Measurements from ENCODE around the gene COBLL1.
"Not testable (repeated sequence)": the region's sequence is repeated elsewhere in the genome, so short reads cannot be mapped to it uniquely, and the experiment has no call there.

The COBLL1 gene

DNA sequence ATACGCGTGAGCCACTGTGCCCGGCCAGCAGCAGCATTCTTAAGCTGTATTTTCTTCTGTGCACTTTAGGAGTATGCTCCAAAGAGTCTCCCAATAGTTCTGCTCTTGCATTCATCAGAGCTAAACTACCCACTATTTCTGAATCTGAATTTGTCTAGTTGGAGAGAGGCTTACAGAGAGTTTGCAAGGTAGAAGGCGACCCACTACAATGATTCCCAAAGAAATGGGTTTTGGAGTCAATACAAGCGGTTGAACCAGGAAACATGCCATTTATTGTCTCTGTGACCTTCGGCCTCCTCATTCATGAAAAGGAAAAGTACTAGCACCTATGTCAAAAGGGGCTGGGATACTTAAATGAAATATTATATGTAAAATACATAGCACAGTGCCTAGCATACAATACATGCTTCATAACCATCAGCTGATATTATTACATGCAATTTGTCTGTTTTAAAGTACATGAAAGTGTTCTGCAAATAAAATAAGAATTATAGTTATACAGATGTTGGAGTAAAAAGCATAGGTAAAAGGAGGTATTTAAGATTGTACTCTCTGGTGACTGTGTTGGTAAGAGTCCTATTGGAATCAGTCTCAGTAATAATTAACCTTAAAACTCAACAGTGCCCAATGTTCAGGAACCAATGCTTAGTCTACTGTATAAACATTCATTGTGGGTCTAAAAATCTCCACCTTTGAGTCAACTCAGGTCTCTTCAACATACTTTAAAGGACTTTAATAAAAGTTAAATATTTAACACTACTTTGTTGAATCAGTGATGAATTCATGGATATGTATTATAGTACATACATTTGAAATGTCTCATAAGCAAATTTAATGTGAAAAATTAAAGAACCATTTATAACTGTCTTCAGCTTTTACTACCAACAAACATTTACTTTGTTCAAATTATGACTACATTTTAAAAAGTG lies 130.5 kb downstream of the COBLL1 start:
- DNase-seq (ENCODE audit: low spot score) = no peak

- DNase-seq (ENCODE audit: low spot score) = not testable (repeated sequence)
These were observed 131.3 kb downstream of the COBLL1 start for GRCh38 chr2:164710252-164710836.

- no peak for DNase-seq (ENCODE audit: low spot score)
These were observed 135.1 kb downstream of the COBLL1 start for GRCh38 chr2:164706522-164706921.

DNA sequence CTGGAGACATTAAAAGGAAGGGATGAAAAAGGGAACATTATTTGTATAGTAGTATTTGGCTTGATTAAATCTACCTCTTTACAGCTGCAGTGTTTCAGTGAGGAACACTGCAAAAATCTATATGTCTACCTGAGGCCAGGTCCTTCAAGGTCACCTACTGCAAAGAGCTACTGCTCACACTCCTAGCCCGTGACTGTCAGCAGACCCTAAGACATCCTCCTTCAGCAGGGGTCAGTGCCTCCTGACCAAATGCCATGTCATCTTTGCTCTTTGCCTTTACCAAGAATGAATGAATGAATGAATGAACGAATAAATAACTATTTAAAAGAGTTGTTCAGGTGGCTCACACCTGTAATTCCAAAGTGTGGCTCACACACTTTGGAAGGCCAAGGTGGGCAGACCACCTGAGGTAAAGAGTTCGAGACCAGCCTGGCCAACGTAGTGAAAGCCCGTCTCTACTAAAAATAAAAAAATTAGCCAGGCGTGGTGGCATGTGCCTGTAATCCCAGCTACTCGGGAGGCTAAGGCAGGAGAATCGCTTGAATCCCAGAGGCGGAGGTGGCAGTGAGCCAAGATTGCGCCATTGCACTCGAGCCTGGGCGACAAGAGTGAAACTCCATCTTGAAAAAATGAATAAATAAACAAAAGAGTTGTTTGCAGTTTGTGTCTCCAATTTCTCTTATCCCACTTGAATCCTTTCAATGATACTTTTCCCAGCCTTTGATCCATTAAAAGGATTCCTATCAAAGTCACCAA lies 136.0 kb downstream of the COBLL1 start:
- DNase-seq (ENCODE audit: low spot score) = no peak

- DNase-seq (ENCODE audit: low spot score) = no peak
These were observed 137.5 kb downstream of the COBLL1 start for GRCh38 chr2:164703915-164704706.

DNA sequence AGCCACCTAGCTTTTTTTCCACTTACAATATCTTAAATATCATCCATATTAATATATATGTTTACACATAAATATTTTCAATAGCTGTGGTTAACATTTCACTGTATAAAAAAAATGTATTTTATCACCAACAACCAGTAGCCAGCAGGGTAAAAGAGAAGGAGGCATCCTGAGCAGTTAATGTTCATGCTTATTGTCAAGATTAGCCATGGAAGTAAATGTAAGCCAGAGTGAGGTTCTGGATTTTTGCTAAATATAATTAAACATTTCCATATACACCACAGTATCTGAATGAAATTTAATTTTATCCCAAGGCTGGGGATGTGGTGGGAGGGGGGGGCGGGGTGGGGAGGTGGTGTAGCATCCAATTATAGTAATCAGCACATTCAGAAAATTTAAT lies 140.1 kb downstream of the COBLL1 start:
- DNase-seq (ENCODE audit: low spot score) = no peak

GRCh38 chr2:164700390-164700789 lies 141.2 kb downstream of the COBLL1 start:
- DNase-seq (ENCODE audit: low spot score) = no peak

DNA sequence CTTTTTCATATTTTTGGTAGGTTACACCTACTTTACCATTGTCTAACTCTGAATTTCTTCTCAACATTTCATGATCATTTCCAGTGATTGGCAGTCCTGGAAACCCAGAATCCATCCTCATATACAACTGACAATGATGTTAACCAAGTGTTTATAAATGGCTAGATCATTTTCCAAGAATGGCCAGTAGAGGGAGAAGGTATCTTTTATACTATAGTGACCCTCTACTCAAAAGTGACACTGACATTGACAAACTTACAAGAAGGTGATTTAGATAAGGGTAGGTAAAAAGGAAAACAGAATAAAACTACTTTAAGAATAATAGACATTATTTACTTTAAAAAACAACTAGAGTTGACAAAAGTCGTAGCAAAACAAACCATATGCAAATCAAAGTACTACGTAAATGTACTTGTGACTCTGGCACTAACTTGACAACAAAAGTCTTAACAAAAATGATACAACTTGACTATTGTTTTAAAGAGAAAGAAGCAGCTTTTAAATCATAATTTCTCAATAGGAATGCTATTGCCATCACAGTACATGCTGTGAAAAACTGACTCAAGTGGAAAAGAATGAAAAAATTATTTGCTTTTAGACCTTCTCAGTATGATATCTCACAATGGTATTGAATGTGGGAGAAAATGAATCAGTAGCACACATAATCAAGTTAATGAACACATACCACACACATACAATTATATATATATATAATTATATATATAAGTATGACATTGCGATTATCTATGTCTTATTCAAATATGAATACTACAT lies 143.7 kb downstream of the COBLL1 start:
- no peak for DNase-seq (ENCODE audit: low spot score)

DNA sequence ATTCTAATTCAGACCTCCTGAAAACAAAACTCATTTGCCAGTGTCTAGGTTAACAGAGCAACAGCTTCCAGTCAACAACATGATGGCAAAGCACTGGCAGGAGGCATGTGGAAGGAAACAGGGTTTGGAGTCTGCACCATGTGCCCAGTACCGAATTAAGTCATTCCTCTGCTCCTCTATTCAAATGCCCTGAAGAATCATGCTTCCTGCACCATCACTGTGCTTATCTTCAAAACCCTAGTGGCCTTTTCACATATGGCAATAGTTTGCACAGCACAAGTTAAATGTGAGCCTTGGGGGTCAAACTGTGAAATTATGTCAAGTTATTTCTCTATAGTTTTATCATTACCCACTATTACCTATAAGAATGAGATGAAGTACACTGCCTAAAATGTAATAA lies 145.0 kb downstream of the COBLL1 start:
- DNase-seq (ENCODE audit: low spot score) = no peak

GRCh38 chr2:164694275-164694695 lies 147.3 kb downstream of the COBLL1 start:
- no peak for DNase-seq (ENCODE audit: low spot score)

GRCh38 chr2:164693834-164694233 lies 147.8 kb downstream of the COBLL1 start:
- DNase-seq (ENCODE audit: low spot score) = no peak

DNA sequence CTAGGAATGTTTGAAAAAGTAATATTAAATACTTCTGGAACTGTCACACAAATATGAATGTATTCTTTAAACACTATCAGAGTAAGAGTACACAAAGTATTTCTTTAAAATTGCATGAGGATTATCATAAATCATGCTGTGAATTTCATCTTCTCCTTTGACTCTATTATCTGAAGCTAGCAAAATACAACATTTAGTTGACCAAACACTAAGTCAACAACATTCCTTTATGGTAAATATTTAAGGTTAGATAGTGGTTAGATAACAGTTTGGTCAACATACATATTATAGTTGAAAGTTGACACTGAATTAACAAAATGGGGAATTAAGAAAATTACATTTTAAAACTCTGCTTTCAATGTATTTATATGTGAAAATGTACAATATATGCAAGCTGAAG lies 148.2 kb downstream of the COBLL1 start:
- no peak for DNase-seq (ENCODE audit: low spot score)

- no peak for DNase-seq (ENCODE audit: low spot score)
These were observed 148.7 kb downstream of the COBLL1 start for GRCh38 chr2:164692958-164693357.

- no peak for DNase-seq (ENCODE audit: low spot score)
These were observed 149.5 kb downstream of the COBLL1 start for GRCh38 chr2:164692114-164692513.

DNA sequence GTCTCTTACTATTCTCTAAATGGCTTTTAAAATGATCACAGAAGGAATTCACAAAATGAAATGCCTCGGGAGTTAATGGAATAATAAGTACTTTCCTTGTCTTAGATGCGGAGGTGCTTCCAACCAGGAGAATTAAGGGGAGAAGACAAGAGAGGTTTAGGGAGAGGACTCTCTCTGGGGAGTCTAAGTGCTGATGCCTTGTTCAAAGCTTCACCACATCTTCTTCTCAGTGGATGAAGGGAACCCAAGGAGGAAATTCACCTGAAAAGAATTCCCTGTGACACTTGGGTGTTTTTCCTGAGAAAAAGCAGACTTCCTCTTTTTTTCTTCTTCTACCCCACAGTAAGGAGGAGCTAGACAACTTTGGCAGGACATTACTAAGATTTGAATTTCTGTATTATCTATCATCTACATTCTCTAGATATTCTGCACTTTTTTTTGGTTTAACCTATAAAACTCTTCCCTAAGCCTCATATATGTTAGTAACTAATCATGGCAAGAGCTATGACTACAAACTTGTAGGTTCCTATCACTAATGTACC lies 150.2 kb downstream of the COBLL1 start:
- DNase-seq (ENCODE audit: low spot score) = no peak

DNA sequence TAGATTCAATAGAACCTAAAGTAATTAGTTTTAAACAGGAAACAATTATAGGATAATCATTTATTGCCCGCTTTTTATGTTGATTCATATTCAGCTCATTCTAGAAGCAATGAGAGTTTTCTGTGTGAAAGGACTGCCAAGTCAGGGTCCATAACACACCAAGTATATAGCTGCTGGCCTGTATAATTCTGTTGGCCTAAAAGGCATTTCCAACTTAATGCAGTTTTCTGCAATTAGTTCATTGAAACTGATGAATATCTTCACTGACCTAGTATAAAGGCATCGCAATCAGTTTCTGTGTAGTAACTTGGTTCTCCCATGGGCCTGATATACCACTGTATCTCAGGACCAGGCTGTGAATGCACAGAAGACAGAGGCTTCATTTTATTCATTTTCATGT lies 151.3 kb downstream of the COBLL1 start:
- no peak for DNase-seq (ENCODE audit: low spot score)

DNA sequence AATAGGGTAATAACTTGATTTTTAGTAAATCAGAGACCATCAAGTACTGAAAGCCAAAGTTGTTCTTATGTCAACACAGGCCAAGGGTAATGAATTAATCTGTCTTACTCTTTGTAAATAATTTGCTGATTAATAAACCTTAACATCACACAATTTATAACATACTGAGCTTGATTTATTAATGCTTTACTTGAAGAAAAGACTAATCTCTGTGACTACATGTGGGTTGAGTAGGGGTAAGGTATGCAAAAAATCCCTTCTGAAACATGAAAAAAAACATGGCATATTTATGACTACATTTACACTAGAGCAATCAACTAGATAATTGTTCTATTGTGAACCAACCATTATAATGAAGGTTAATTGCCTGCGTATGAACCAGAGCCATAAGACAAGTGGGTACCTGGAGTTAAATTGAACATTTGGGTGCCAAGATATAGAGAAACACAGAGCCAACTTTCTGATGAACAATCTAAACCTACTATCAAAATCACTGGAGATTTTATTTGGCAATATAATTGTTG lies 152.7 kb downstream of the COBLL1 start:
- DNase-seq (ENCODE audit: low spot score) = no peak

DNA sequence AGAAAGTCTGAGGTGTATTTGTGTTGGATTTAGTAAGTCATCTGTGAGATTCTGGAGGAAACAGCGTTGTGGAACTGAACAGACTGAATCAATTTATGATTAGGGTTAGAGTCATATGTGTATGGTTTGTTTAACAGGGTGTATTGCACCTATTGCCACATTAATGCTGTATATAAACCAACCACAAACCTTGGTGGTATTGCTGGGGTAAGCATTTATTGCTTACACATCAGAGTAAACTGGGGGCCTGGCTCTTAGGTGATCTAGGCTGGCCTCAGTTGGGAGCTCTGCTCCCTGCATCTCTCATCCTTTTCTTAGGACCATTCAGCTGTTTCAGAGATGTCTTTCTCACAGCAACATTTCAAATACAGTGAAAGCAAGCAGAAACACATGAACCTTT lies 160.6 kb downstream of the COBLL1 start:
- no peak for DNase-seq (ENCODE audit: low spot score)

DNA sequence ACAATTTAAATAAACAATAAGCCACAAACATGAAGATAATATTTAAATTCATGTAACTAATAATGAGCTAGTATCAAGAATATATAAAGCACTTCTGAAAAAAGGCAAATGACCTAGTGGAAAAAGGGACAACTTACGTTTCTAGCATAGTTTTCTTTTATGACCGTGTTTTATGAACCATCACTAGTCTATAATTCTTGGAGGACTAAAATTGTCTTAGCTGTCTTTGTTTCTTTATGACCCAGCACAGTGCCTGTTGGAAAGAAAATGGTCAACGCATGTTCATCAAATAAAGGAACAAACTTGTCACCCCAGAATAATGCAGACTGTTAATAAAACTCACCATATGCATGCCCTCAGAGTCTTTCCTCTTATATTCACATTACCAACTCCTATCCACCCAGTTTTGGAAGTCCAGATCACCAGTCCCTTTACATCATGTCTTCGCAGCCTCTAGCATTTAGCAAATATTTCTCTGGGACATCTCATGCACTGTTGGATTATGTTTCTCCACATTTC lies 162.9 kb downstream of the COBLL1 start:
- no peak for DNase-seq (ENCODE audit: low spot score)

DNA sequence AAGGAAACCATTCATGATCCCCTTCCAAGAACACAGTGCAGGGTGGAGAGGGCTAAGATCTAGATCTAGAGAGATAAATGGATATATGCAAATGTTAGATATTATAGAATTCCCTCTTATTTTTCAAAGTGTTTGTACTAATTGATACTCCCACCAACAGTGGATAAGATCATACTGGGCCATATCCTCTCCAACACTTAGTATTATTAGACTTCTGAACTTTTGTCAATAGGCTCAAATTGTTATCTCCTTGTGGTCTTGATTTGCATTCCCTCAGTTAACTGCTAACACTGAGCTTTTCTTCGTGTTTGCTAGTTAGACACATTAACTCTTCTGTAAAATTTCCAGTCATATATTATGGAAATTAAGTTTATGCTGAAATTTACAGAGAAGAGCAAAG lies 163.9 kb downstream of the COBLL1 start:
- no peak for DNase-seq (ENCODE audit: low spot score)
